Right lobe of liver (tissue), 4 donors: Measurements from ENCODE around the gene ACER3.

Experiments
- POLR2A ChIP-seq: fragments of 450-650 bp; IDR thresholded peaks from one replicate; pipeline ENCODE4 v1.6.1; 2017; ENCODE audit warnings: antibody characterized with exemption, mild to moderate bottlenecking
- TF ChIP-seq, protein P1 (sequence below), 4 donors: fragments of 200-600 bp in 3 of 4; fragments of 450-650 bp in 1 of 4; IDR thresholded peaks; one replicate each; pipeline versions ENCODE4 v1.5.1 to v1.8.0; 2016 to 2022; ENCODE audit warnings: antibody characterized with exemption in 4 of 4, mild to moderate bottlenecking in 2 of 4
- donor health status: DM: no; HTN: no; CAD: no.
- donor health status: DM: no; HTN: no; CAD: no.
- donor health status: DM: no; HTN: yes; CAD: no.

- TF ChIP-seq, protein P1, sequence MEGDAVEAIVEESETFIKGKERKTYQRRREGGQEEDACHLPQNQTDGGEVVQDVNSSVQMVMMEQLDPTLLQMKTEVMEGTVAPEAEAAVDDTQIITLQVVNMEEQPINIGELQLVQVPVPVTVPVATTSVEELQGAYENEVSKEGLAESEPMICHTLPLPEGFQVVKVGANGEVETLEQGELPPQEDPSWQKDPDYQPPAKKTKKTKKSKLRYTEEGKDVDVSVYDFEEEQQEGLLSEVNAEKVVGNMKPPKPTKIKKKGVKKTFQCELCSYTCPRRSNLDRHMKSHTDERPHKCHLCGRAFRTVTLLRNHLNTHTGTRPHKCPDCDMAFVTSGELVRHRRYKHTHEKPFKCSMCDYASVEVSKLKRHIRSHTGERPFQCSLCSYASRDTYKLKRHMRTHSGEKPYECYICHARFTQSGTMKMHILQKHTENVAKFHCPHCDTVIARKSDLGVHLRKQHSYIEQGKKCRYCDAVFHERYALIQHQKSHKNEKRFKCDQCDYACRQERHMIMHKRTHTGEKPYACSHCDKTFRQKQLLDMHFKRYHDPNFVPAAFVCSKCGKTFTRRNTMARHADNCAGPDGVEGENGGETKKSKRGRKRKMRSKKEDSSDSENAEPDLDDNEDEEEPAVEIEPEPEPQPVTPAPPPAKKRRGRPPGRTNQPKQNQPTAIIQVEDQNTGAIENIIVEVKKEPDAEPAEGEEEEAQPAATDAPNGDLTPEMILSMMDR (IDR thresholded peaks at IDR 0.05) = no peak
- TF ChIP-seq POLR2A = no peak
These were observed 212.2 kb downstream of the ACER3 start for GRCh38 chr11:77072851-77073327.
